Measurements from ENCODE around the gene FOS.

GRCh38 chr14:75318353-75318752 lies 39.7 kb downstream of the FOS start:
- TF ChIP-seq CTCF (conservative IDR thresholded peaks at IDR 0.05 in 1 of 2, IDR thresholded peaks at IDR 0.05 in 1 of 2; ENCODE audit: extremely low read depth in 1 of 2, insufficient read depth in 1 of 2, low read depth in 1 of 2, low read length in 2 of 2), result no peak
- TF ChIP-seq EZH2 (IDR thresholded peaks at IDR 0.05; ENCODE audit: borderline replicate concordance, low read length), result no peak

Measured in mammary epithelial cell (primary cell).